ENCODE measurements around the gene FPGT.

GRCh38 chr1:74237787-74238186, 39.7 kb downstream of the FPGT start:
- TF ChIP-seq CTCF (IDR thresholded peaks at IDR 0.05; ENCODE audit: extremely low read depth in 1 of 2, insufficient read depth in 1 of 2, low read depth in 1 of 2, low read length in 2 of 2) (no peak), MYC (IDR thresholded peaks at IDR 0.05; ENCODE audit: low read depth, low read length) (no peak), POLR2AphosphoS5 (IDR thresholded peaks at IDR 0.05; ENCODE audit: insufficient read depth, low read depth, low read length) (no peak), POLR2A (IDR thresholded peaks at IDR 0.05; ENCODE audit: low read depth, low read length) (no peak), EZH2 (IDR thresholded peaks at IDR 0.05; ENCODE audit: borderline replicate concordance, low read depth, low read length, severe bottlenecking) (no peak), MAX (IDR thresholded peaks at IDR 0.05; ENCODE audit: insufficient read depth, insufficient read length) (no peak), JUN (IDR thresholded peaks at IDR 0.05; ENCODE audit: borderline replicate concordance, insufficient read depth, insufficient read length, low read depth) (no peak), FOS (IDR thresholded peaks at IDR 0.05; ENCODE audit: borderline replicate concordance, insufficient read depth, low read length) (no peak), GATA2 (IDR thresholded peaks at IDR 0.05; ENCODE audit: insufficient read depth, insufficient read length, low read depth, low read length) (no peak)

Measured in endothelial cell of umbilical vein (primary cell).